Breast epithelium (tissue), 3 donors: ENCODE measurements around the gene XYLT1.

Experiments
- CTCF ChIP-seq, 3 donors: fragments of 450-650 bp; IDR thresholded peaks; one replicate each; pipeline ENCODE4 v1.5.1; 2016 to 2017; ENCODE audit warnings: antibody characterized with exemption in 3 of 3, mild to moderate bottlenecking in 3 of 3, moderate library complexity in 3 of 3
- POLR2A ChIP-seq: fragments of 450-650 bp; IDR thresholded peaks from one replicate; pipeline ENCODE4 v1.6.1; 2016; ENCODE audit warnings: antibody characterized with exemption, mild to moderate bottlenecking, moderate library complexity

GRCh38 chr16:17160920-17161431, 309.8 kb downstream of the XYLT1 start:
- TF ChIP-seq CTCF (IDR thresholded peaks at IDR 0.05) (no peak), POLR2A (no peak)
